NCI-H226 (cell line): ENCODE data around the gene MS4A4A.
"Not testable (repeated sequence)": the region's sequence is repeated elsewhere in the genome, so short reads cannot be mapped to it uniquely, and the experiment has no call there.

Experiments used
- DNase-seq: peaks from one replicate; pipeline ENCODE4 v3.0.0-alpha.2; 2015

The MS4A4A gene

GRCh38 chr11:60280412-60280811 lies at the start of gene MS4A4A:
TSS of gene MS4A4A (plus strand) at chr11:60280666. CDS start at chr11:60280676, 10 bp downstream.
- DNase-seq, result no peak

DNA sequence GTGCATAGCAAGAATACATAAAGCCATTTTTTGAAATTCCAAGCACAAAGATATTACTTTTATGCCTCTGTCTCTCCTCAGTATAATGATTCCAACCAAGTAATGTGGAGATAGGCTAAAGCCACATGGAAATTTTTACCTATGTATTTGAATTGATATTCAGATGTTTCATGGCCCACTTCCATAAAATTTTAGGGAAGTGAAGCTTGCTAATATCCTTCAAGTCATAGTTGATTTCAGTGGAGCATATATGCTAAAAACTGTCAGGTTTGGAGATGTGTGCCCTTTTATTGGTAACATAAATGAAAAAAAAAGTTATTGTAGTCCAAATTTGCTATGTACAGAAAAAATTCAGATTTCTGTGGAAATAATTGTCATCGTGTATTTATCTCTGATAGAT lies 49.8 kb upstream of the MS4A4A start:
- no peak for DNase-seq

DNA sequence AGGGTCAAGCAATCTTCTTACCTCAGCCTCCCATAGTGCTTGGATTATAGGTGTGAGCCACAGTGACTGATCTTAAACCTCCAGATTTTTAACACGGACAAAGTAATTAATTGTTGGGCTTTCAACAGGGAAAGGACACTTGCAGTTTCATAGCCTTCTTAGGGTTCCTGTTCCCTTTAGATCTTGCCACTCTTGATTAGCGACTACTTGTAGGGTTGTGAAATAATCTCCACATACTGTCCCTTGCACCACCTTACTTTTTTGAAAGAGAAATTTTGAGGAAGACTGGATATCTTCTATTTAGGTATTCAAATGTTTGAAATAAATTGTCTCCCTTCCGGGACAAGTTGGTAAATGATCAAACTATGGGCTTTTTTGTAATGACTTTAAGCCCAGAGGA lies 45.1 kb upstream of the MS4A4A start:
- DNase-seq, result no peak

GRCh38 chr11:60240662-60241061 lies 39.8 kb upstream of the MS4A4A start:
- DNase-seq, result no peak

DNA sequence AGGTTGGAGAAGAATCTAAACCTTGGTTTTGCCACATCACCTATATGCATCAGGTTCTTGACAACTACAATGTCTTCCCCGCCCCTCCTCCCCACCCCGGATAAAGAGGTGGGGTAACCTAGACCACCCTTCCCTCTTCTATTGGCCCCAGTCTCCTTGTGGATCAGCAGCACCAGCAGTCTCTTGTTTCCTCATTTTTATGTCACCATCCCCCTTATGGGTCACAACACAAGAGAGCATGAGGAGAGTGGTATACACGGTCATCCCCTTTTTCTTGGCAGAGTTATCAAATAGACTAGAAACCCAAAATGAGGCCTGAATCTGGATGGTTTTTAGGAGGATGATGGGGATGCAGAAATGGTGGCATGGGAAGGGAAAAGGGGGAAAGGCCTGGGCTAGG lies 38.7 kb upstream of the MS4A4A start:
- DNase-seq, result no peak

DNA sequence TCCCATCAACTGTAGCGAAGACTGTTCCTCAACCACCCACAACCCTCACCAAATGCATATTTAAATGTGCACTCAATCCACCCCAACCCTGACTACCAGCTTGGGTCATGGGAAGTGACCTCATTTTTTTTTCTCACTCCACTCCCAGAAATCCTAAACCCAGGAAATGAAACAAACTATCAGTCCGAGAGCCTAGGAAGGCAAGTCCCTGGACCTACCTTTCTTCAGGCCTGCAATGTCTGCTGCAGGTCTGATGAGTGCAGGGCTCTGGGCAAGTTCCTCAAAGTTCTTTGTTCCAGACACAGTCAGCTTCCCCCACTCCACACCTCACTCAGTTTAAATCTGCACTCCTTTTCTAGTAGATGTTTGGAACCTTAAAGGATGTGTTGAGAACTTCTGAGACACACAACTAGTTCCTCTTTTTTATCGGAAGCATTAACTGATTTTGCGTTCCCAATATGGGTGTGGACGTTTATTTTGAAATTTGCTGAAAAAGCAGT lies 37.7 kb upstream of the MS4A4A start, which contains the start of gene MS4A4E:
MS4A4E (minus strand) TSS at position 398 of the 500 bp plus-strand sequence. CDS start 13,082 bp downstream, outside the sequence.
- no peak for DNase-seq

DNA sequence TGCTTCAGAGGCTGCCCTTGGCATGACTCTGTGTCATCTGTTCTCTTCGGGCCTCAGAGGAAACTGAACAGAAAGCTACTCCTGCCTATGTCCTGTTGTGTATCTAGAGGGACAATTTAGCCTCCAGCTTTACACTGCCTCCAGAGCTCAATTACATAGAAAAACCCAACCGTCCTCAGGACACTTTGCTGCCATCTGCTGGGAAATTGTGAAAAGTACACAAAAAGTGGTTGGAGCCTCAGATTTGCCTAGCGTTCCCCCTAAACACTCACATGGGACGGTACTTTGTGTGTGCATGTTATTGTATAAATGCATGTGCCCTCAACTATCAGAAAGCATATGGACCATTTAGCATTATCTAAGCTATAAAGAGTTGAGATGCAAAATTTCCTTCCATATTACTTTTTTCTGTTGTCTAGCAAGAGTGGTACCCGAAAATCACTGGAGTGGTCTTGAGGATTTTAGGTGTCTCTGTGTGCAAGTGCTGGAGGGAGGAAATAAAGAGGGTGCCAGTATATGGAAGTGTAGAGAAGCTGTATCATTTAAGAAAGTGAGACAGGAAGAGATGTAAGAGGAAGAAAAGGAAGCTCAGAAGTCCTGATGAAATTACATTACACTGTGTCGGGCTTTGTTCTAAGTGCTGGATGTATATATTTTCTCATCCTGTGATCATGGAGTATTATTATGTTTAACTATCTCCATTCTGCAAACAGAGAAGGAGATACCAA lies 28.8 kb upstream of the MS4A4A start:
- DNase-seq, result no peak

DNA sequence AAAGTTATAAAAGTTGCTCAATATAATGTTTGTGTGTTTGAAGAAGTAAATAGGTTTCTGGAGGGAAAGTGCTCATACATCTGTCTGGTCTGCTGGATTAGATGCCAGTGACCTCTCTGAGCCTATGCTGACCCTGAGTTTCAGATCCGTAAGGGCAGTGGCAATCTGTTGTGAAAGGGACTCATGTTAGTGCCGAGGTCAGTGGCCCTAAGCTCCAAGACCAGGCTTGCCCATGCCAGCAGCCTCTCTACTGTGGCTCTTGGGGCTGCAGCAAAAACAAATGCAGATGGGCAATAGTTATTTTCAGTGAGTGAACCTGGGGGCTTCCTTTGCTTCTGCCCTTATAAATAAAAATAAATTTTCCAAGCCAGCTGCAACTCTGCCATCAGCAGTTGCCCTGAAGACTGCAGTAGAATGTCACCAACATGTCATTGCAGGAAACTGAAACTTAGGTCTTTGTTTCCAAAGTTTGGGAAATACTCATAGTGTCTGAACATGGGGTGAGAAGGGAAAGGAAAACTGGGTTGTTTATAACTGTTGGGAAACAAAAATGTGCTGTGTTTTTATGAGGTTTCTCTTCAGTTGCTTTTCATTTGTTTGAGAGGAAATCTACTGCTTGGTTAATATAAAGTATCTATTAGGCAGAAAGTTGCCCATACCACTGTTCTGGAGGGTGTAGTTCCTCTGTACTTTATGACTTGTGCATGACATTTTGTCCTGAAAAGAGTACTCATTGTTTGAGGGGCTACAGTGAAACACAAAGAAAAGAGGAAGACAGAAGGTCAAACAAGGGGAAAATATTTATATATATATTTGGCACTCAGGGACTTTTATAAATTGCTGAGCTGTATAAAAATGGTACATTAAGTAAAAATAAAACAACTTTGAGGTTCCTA lies 28.0 kb upstream of the MS4A4A start:
- no peak for DNase-seq

- no peak for DNase-seq
These were observed 22.3 kb upstream of the MS4A4A start for GRCh38 chr11:60257956-60258722.

DNA sequence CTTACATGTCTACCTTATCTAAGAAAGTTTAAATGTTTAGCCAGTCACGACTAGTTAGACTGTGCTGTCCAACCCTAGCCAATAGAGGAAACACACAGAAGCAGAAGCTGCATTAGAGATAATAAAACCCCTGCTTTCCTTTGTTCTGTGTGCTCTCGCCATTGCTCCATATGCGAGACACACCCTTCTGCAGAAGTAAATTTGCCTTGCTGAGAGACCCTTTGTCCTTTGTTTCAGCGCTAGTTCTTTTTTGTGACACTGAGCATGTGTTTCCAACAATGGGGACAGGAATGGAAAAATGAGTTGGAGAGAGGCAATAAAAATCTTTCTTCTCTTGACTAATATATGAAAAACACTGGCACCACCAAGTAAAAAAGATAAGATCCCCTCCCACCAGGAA lies 19.5 kb upstream of the MS4A4A start:
- no peak for DNase-seq

- no peak for DNase-seq
These were observed 17.1 kb upstream of the MS4A4A start for GRCh38 chr11:60263402-60263801.

GRCh38 chr11:60264644-60265043 lies 15.8 kb upstream of the MS4A4A start:
- no peak for DNase-seq

GRCh38 chr11:60265373-60266214 lies 14.9 kb upstream of the MS4A4A start:
- peak; percentile 1 for DNase-seq

- no peak for DNase-seq
These were observed 6.0 kb upstream of the MS4A4A start for GRCh38 chr11:60274416-60274815.

DNA sequence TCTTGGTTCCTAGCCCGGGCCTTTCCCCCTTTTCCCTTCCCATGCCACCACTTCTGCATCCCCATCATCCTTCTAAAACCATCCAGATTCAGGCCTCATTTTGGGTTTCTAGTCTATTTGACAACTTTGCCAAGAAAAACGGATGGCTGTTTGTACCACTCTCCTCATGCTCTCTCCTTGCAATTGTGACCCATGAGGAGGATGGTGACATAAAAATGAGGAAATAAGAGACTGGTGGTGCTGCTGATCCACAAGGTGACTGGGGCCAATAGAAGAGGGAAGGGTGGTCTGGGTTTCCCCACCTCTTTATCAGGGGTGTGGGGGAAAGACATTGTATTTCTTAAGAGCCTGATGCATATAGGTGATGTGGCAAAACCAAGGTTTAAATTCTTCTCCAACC lies 1.0 kb downstream of the MS4A4A start:
- no peak for DNase-seq

- no peak for DNase-seq
These were observed 1.8 kb downstream of the MS4A4A start for GRCh38 chr11:60282286-60282685.

GRCh38 chr11:60285411-60286126 lies 5.1 kb downstream of the MS4A4A start:
- DNase-seq, result not testable (repeated sequence)

GRCh38 chr11:60288531-60288930 lies 8.1 kb downstream of the MS4A4A start:
- DNase-seq, result no peak

- DNase-seq, result no peak
These were observed 11.7 kb downstream of the MS4A4A start for GRCh38 chr11:60292145-60292544.

- no peak for DNase-seq
These were observed 20.7 kb downstream of the MS4A4A start for GRCh38 chr11:60301178-60301577.

GRCh38 chr11:60301884-60302283 lies 21.4 kb downstream of the MS4A4A start:
- DNase-seq, result not testable (repeated sequence)
